ENCODE data around the gene CLDN34.

GRCh38 chrX:9952300-9952699 lies 14.9 kb upstream of the CLDN34 start:
- TF ChIP-seq, protein P1, sequence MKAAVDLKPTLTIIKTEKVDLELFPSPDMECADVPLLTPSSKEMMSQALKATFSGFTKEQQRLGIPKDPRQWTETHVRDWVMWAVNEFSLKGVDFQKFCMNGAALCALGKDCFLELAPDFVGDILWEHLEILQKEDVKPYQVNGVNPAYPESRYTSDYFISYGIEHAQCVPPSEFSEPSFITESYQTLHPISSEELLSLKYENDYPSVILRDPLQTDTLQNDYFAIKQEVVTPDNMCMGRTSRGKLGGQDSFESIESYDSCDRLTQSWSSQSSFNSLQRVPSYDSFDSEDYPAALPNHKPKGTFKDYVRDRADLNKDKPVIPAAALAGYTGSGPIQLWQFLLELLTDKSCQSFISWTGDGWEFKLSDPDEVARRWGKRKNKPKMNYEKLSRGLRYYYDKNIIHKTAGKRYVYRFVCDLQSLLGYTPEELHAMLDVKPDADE (IDR thresholded peaks at IDR 0.05) = no peak
- TF ChIP-seq CTCF (conservative IDR thresholded peaks at IDR 0.05; ENCODE audit: low read depth in 2 of 2) = no peak
- TF ChIP-seq EZH2 (IDR thresholded peaks at IDR 0.05; ENCODE audit: low read depth, unreplicated experiment) = no peak
- TF ChIP-seq, protein P2, sequence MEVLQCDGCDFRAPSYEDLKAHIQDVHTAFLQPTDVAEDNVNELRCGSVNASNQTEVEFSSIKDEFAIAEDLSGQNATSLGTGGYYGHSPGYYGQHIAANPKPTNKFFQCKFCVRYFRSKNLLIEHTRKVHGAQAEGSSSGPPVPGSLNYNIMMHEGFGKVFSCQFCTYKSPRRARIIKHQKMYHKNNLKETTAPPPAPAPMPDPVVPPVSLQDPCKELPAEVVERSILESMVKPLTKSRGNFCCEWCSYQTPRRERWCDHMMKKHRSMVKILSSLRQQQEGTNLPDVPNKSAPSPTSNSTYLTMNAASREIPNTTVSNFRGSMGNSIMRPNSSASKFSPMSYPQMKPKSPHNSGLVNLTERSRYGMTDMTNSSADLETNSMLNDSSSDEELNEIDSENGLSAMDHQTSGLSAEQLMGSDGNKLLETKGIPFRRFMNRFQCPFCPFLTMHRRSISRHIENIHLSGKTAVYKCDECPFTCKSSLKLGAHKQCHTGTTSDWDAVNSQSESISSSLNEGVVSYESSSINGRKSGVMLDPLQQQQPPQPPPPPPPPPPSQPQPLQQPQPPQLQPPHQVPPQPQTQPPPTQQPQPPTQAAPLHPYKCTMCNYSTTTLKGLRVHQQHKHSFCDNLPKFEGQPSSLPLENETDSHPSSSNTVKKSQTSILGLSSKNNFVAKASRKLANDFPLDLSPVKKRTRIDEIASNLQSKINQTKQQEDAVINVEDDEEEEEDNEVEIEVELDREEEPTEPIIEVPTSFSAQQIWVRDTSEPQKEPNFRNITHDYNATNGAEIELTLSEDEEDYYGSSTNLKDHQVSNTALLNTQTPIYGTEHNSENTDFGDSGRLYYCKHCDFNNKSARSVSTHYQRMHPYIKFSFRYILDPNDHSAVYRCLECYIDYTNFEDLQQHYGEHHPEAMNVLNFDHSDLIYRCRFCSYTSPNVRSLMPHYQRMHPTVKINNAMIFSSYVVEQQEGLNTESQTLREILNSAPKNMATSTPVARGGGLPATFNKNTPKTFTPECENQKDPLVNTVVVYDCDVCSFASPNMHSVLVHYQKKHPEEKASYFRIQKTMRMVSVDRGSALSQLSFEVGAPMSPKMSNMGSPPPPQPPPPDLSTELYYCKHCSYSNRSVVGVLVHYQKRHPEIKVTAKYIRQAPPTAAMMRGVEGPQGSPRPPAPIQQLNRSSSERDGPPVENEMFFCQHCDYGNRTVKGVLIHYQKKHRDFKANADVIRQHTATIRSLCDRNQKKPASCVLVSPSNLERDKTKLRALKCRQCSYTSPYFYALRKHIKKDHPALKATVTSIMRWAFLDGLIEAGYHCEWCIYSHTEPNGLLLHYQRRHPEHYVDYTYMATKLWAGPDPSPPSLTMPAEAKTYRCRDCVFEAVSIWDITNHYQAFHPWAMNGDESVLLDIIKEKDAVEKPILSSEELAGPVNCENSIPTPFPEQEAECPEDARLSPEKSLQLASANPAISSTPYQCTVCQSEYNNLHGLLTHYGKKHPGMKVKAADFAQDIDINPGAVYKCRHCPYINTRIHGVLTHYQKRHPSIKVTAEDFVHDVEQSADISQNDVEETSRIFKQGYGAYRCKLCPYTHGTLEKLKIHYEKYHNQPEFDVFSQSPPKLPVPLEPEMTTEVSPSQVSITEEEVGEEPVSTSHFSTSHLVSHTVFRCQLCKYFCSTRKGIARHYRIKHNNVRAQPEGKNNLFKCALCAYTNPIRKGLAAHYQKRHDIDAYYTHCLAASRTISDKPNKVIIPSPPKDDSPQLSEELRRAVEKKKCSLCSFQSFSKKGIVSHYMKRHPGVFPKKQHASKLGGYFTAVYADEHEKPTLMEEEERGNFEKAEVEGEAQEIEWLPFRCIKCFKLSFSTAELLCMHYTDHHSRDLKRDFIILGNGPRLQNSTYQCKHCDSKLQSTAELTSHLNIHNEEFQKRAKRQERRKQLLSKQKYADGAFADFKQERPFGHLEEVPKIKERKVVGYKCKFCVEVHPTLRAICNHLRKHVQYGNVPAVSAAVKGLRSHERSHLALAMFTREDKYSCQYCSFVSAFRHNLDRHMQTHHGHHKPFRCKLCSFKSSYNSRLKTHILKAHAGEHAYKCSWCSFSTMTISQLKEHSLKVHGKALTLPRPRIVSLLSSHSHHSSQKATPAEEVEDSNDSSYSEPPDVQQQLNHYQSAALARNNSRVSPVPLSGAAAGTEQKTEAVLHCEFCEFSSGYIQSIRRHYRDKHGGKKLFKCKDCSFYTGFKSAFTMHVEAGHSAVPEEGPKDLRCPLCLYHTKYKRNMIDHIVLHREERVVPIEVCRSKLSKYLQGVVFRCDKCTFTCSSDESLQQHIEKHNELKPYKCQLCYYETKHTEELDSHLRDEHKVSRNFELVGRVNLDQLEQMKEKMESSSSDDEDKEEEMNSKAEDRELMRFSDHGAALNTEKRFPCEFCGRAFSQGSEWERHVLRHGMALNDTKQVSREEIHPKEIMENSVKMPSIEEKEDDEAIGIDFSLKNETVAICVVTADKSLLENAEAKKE (CRISPR knock-in tag; IDR thresholded peaks at IDR 0.05) = no peak
